B cell (primary cell): ENCODE results near the gene ZC2HC1B. TPM values are rescaled to one million over a fixed set of nuclear protein-coding genes. Genes with fewer than 3 reads are reported as not detected.

Experiments used
- ATAC-seq: fragments of 200-7000 bp; cut with Tn5 transposase; one replicate; pipeline ENCODE4 v1.10.0; 2021; ENCODE audit warnings: low read depth, mild to moderate bottlenecking, moderate number of reproducible peaks, moderate library complexity
- CTCF ChIA-PET: fragments of 350-600 bp; sonication (Branson Sonifier 250); formaldehyde crosslinking; loops from one replicate; lab custom pipeline; 2021; ENCODE audit warnings: antibody characterized with exemption, inconsistent platforms; lab: Charles Lee
- POLR2A ChIA-PET: fragments of 350-600 bp; sonication (Branson Sonifier 250); formaldehyde crosslinking; loops from one replicate; lab custom pipeline; 2021; ENCODE audit warnings: antibody characterized with exemption; lab: Charles Lee
- DNase-seq: peaks from one replicate; pipeline ENCODE4 v3.0.0; 2013
- H2AFZ ChIP-seq: 2 replicates; pipeline ENCODE4 v1.6.1; 2012; ENCODE audit warnings: mild to moderate bottlenecking, low read depth, low read length; ENCODE audit not compliant: insufficient read depth, poor library complexity, severe bottlenecking
- H3K27ac ChIP-seq, 2 donors: 1 replicate in 1 of 2; 2 replicates in 1 of 2; pipeline ENCODE4 v1.5.1; 2012 to 2013; ENCODE audit warnings: low read length in 2 of 2, mild to moderate bottlenecking in 2 of 2, moderate library complexity in 1 of 2
- H3K27me3 ChIP-seq, 4 experiments: fragments of 200-600 bp in 1 of 4; sonication (generic) in 1 of 4; replicated peaks in 1 of 4; 1 replicate in 2 of 4; 2 replicates in 2 of 4; pipeline versions ENCODE4 v1.6.1 to v1.7.0; 2013 to 2016; ENCODE audit warnings: low read length in 3 of 4, mild to moderate bottlenecking in 2 of 4, mixed read lengths in 1 of 4, moderate library complexity in 1 of 4; ENCODE audit not compliant: insufficient read depth in 4 of 4, control insufficient read depth in 3 of 4; ENCODE audit errors: control extremely low read depth in 1 of 4
- H3K36me3 ChIP-seq, 2 experiments: replicated peaks in 1 of 2; 1 replicate in 1 of 2; 2 replicates in 1 of 2; pipeline versions ENCODE4 v1.6.1 to v1.7.1; 2013; ENCODE audit warnings: low read length in 1 of 2; ENCODE audit not compliant: insufficient read depth in 2 of 2, control insufficient read depth in 1 of 2; ENCODE audit errors: control extremely low read depth in 1 of 2, extremely low read depth in 1 of 2
- H3K4me1 ChIP-seq, 2 donors: fragments of 200-600 bp in 1 of 2; sonication (generic) in 1 of 2; 1 replicate in 1 of 2; 2 replicates in 1 of 2; pipeline versions ENCODE4 v1.5.1 to v1.6.1; 2013 to 2017; ENCODE audit warnings: low read length in 2 of 2; ENCODE audit not compliant: control insufficient read depth in 2 of 2, insufficient read depth in 2 of 2
- H3K4me2 ChIP-seq: replicated peaks from 2 replicates; pipeline ENCODE3; 2012; ENCODE audit warnings: mild to moderate bottlenecking, low read depth, low read length; ENCODE audit not compliant: poor library complexity, severe bottlenecking
- H3K4me3 ChIP-seq, 5 experiments: fragments of 200-600 bp in 1 of 5; sonication (generic) in 1 of 5; 1 replicate in 3 of 5; 2 replicates in 2 of 5; pipeline versions ENCODE4 v1.5.1 to v1.7.0; 2011 to 2016; ENCODE audit warnings: low read length in 4 of 5, mild to moderate bottlenecking in 4 of 5, low read depth in 2 of 5, control low read depth in 1 of 5, moderate library complexity in 1 of 5; ENCODE audit not compliant: insufficient read depth in 1 of 5; ENCODE audit errors: control extremely low read depth in 1 of 5, extremely low read depth in 1 of 5
- H3K79me2 ChIP-seq: fragments of 200-600 bp; sonication (generic); one replicate; pipeline ENCODE4 v1.6.0; 2016; ENCODE audit warnings: low read length; ENCODE audit not compliant: control insufficient read depth, insufficient read depth
- H3K9ac ChIP-seq: fragments of 200-600 bp; sonication (generic); 2 replicates; pipeline ENCODE4 v1.6.1; 2017; ENCODE audit warnings: mild to moderate bottlenecking, low read length, moderate library complexity
- H3K9me3 ChIP-seq, 3 donors: one replicate each; pipeline versions ENCODE4 v1.6.1 to v1.7.1; 2013; ENCODE audit warnings: low read length in 2 of 3; ENCODE audit not compliant: control insufficient read depth in 2 of 3, insufficient read depth in 1 of 3; ENCODE audit errors: control extremely low read depth in 1 of 3
- H4K20me1 ChIP-seq: 2 replicates; pipeline ENCODE4 v1.6.0; 2012; ENCODE audit warnings: mild to moderate bottlenecking, low read length; ENCODE audit not compliant: insufficient read depth, control insufficient read depth, poor library complexity, severe bottlenecking
- H3K27ac Mint-ChIP-seq: one replicate; pipeline ENCODE4 v1.8.0; 2021; ENCODE audit warnings: mixed read lengths
- H3K27me3 Mint-ChIP-seq: one replicate; pipeline ENCODE4 v1.8.0; 2021; ENCODE audit warnings: mixed read lengths
- H3K4me1 Mint-ChIP-seq: one replicate; pipeline ENCODE4 v1.8.0; 2021; ENCODE audit warnings: mixed read lengths
- H3K4me3 Mint-ChIP-seq: one replicate; pipeline ENCODE4 v1.8.0; 2021; ENCODE audit warnings: mixed read lengths
- H3K9me3 Mint-ChIP-seq: one replicate; pipeline ENCODE4 v1.8.0; 2022; ENCODE audit warnings: mixed read lengths; ENCODE audit not compliant: insufficient read depth
- EZH2 ChIP-seq: IDR thresholded peaks from 2 replicates; pipeline ENCODE4 v1.6.1; 2012; ENCODE audit warnings: borderline replicate concordance, low read depth, mild to moderate bottlenecking, moderate library complexity, low read length; ENCODE audit not compliant: insufficient read depth, poor library complexity, severe bottlenecking
- WGBS: methylation state at CpG from one replicate; pipeline ENCODE4 v1.1.5; 2013; ENCODE audit warnings: missing lambda C conversion rate; ENCODE audit not compliant: insufficient coverage; 5-methylcytosine and 5-hydroxymethylcytosine counted together
- intact Hi-C: fragments of 100-400 bp; cut with micrococcal nuclease; formaldehyde crosslinking; loops from one replicate; pipeline ENCODE4 v1.10.0; 2022
- polyA plus RNA-seq: library from polyadenylated mRNA; depleted of rRNA; stranded (reverse); fragments of >200 nt; gene quantifications from 2 replicates; pipeline ENCODE4 v1.2.3, GENCODE V29; 2012
- total RNA-seq, 2 donors: library from RNA; stranded (reverse); fragments of 120-200 nt in 1 of 2; gene quantifications; 1 replicate in 1 of 2; 2 replicates in 1 of 2; pipeline versions ENCODE4 v1.2.3 to v1.2.4, GENCODE V29; 2013 to 2022
- TF ChIP-seq, protein P1 (sequence below): fragments of 200-600 bp; IDR thresholded peaks from one replicate; pipeline ENCODE4 v1.8.0; 2022; ENCODE audit warnings: antibody characterized with exemption, mild to moderate bottlenecking

Gene ZC2HC1B
- total and polyA plus RNA-seq, 2 donors (not counting 1 experiment from before 2014, with no cell fraction given): 0.51 to 0.84 TPM

DNA sequence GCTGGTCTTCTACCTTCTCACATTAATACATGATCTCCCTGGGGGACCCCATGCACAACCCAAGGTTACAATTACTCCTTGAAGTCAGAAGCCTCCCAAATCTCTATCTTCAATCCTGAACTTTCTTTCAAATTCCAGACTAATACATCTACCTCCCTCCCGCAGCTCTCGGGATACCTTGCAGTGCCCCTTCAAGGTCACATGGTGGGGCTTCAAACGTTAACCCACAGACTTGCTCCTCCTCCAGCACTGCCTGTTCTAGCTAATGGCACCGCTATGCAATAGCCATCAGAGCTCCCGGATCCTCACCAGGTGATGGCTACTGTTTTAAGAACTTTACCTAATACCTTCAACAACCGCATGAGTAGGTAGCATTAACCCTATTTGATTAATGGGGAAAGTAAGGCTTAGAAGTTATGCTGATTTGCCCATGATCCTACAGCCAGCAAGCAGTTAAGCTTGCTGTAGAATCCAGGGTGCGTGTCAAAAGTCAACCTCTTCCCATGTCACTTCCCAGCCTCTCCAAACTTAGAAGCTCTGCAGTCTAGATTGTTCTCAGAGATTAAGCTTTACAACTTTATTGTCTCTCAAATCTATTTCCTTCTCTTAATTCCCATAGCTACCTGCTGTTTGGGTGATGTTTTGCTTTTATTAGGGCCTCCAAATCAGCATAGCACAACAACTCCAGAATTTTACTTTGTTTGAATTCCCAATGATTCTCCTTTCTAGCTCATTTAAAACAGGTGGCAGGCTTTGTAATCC, 99.1 kb downstream of the ZC2HC1B start:
- Mint-ChIP-seq H3K9me3 (no peaks in the 10 kb centered on the region), H3K4me1 (no peaks in the 10 kb centered on the region), H3K27ac (no peak overlapping the region), H3K27me3 (no peaks in the 10 kb centered on the region), H3K4me3 (no peak overlapping the region)
- TF ChIP-seq, protein P1, sequence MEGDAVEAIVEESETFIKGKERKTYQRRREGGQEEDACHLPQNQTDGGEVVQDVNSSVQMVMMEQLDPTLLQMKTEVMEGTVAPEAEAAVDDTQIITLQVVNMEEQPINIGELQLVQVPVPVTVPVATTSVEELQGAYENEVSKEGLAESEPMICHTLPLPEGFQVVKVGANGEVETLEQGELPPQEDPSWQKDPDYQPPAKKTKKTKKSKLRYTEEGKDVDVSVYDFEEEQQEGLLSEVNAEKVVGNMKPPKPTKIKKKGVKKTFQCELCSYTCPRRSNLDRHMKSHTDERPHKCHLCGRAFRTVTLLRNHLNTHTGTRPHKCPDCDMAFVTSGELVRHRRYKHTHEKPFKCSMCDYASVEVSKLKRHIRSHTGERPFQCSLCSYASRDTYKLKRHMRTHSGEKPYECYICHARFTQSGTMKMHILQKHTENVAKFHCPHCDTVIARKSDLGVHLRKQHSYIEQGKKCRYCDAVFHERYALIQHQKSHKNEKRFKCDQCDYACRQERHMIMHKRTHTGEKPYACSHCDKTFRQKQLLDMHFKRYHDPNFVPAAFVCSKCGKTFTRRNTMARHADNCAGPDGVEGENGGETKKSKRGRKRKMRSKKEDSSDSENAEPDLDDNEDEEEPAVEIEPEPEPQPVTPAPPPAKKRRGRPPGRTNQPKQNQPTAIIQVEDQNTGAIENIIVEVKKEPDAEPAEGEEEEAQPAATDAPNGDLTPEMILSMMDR: no peak
- TF ChIP-seq EZH2: no peak
- Histone ChIP-seq H3K4me1 (no peaks in the 10 kb centered on the region), H3K79me2 (no peaks in the 10 kb centered on the region), H3K36me3 (peaks cover 0 to 4% of the 10 kb centered on the region in 2 experiments), H3K27me3 (no peaks in the 10 kb centered on the region), H3K4me2 (no peak overlapping the region), H2AFZ (no peak overlapping the region), H3K27ac (no peak overlapping the region), H3K4me3 (no peak overlapping the region), H4K20me1 (no peaks in the 10 kb centered on the region), H3K9me3 (no peaks in the 10 kb centered on the region), H3K9ac (no peak overlapping the region)
- ChIA-PET POLR2A (no interaction called here), CTCF (interaction anchor here (0.9 kb wide), 1 partner anchor 23 kb away, joined by 4 read pairs; no protein-coding TSS in a partner anchor)
- ATAC-seq (no peak), DNase-seq (no peak)
- 94% methylated on average over 4 of the region's 7 CpGs for WGBS
- intact Hi-C loops: no loop called here

DNA sequence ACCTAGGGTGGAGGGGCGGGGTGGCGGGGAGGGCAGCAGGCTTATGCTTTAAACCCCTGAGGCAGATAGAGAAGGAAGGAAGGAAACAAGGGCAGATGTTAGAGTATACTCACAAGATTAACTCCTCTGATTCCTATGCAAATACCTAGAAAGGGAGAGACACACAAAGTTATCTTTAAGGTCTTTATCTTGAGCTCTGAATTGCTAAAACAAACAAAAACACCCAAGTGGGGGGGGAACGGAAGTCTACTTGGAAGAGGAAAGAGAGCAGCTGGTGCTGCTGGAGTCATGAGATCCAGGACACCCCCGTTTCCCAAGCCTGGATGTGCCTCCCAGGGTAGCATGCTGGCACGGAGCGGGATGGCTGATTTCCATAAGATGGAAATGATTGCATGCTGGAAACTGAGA, 100.4 kb downstream of the ZC2HC1B start:
- Histone ChIP-seq H4K20me1 (no peaks in the 10 kb centered on the region), H3K79me2 (no peaks in the 10 kb centered on the region), H2AFZ (no peak overlapping the region), H3K36me3 (peaks cover 0 to 2% of the 10 kb centered on the region in 2 experiments), H3K4me2 (no peak overlapping the region), H3K27me3 (no peaks in the 10 kb centered on the region), H3K27ac (no peak overlapping the region), H3K9me3 (no peaks in the 10 kb centered on the region), H3K4me3 (no peak overlapping the region), H3K9ac (no peak overlapping the region), H3K4me1 (no peaks in the 10 kb centered on the region)
- no peaks in the 10 kb centered on the region for H3K9me3 Mint-ChIP-seq
- 57% methylated on average over 1 of the region's 6 CpGs for WGBS
- DNase-seq: no peak
- H3K27ac Mint-ChIP-seq: no peak overlapping the region
- ATAC-seq: no peak
- TF ChIP-seq, protein P1: no peak
- no peak for TF ChIP-seq EZH2
- no peaks in the 10 kb centered on the region for H3K27me3 Mint-ChIP-seq
- H3K4me3 Mint-ChIP-seq: no peak overlapping the region
- ChIA-PET CTCF (interaction anchor here (0.6 to 0.9 kb wide), 3 partner anchors 29 to 1256 kb away, joined by 3 to 5 read pairs (median 4); no protein-coding TSS in a partner anchor), POLR2A (no interaction called here)
- H3K4me1 Mint-ChIP-seq: no peaks in the 10 kb centered on the region
- intact Hi-C loops: no loop called here
